ENCODE results near the gene MCOLN1.

The MCOLN1 gene

GRCh38 chr19:7578127-7578526, 55.7 kb downstream of the MCOLN1 start:
- DNase-seq (ENCODE audit: low read depth) = no peak

- DNase-seq (ENCODE audit: low read depth) = no peak
Observed at GRCh38 chr19:7579182-7579581, 56.8 kb downstream of the MCOLN1 start.

GRCh38 chr19:7582446-7582845, 60.0 kb downstream of the MCOLN1 start:
- DNase-seq (ENCODE audit: low read depth) = no peak

Measured in HS-5 (cell line).